Activated CD4-positive, alpha-beta T cell treated with anti-CD3 and anti-CD28 coated beads for 1 hour (primary cell): ENCODE measurements around the gene CLDN14.

Experiments
- DNase-seq: peaks from one replicate; pipeline ENCODE4 v3.0.0-alpha.2; 2020

The CLDN14 gene, protein sequence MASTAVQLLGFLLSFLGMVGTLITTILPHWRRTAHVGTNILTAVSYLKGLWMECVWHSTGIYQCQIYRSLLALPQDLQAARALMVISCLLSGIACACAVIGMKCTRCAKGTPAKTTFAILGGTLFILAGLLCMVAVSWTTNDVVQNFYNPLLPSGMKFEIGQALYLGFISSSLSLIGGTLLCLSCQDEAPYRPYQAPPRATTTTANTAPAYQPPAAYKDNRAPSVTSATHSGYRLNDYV

DNA sequence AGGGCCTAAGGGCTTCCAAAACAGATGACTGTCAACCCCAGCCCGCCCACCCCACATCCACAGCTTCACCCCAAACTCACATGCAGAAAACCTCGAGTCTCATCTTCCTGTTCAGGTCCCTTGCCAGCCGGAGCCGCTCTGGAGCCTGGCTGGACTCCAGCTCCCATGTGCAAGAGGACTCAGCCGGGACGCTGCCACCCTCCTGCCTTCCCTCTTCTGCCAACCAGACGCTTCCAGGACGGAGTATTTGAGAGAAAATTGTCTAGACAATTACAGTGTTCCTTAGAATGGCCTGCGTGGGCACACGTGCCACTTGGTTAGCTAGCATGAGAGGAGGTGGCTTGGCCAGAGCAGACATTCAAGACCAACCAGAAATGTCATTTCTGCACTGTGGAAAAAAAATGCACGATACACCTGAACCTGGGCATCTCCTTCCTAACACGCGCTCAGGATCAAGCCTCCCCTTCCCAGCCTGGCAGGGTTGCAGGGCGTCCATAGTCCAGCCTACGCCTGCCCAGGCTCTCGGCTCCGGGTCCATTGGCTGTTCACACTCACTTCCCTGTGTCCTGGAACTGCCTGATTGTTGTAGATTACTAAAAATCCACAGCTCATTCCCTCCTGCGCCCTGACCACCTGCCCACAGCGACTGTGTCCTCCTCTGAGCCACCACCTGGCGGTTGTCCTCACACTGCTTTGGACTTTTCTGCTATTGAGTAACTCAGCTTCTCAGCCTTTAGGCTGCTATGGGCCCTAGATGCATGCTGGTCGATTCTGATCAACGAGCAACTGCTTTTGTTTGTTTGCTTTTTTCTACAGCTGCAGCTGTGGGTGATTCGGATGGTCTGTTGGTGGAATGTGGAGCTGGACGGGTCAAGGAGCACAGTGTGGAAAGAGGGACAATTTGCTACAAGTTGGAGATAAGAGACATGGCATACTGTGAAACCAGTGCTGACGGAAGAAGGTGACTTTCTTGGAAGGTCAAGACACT is at the start of gene CLDN14:
Gene CLDN14 (minus strand): TSS at position 708 of the 988 bp plus-strand sequence. CDS start 18,427 bp downstream, outside the sequence.
- DNase-seq = no peak

DNA sequence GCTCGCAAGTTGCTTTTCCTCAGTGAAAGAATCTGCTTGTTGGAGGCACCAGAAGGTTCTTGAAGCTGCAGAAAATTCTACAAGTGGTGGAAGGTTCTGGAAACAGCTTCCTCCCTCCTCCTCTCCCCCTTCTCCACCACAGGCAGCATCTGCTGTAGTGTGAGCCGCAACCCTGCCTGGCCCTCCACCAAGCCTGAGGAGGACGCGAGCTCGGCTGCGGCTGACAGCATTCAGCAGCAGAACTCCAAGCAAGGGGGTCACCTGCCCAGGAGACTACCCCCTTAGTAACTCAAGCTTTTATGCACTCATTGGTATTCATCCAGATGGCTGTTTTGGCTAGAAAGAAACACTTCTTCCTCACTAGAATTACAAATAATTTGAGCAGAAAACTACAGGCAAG is 48.8 kb upstream of the CLDN14 start:
- DNase-seq = no peak

DNA sequence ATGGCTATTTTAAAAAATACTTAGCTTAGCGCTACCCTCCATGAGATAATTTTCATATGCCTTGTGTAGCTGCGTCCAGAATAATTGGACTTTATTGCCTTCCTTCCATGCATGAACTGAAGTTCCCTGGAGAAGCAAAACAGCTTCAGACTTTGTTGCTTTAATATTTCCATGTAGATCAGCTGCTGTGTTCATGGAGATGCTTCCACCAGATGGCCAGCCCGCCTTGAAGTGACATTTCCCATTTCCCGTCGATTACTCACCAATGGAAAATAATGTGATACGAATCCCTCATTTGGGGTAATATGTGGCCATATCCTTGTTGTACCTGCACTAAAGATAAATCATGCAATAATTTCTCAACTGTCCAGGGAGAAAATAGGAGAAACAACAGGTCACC is 47.4 kb upstream of the CLDN14 start:
- DNase-seq = no peak

DNA sequence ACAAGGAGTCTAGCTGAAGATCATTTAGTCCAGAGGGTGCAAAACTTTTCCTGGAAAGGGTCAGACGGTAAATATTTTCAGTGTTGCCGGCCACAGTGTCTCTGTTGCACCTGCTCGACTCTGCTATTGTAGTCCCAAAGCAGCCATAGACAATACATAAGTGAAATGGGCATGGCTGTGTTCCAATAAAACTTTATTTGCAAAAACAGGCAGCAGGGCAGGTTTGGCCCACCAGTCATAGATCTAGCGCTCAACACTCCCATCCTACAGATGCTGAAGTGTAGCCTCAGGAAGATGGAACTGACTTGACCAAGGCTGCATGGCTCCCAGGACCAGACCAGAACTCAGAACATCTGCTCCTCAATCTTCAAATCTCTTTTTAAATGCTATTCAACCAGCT is 46.2 kb upstream of the CLDN14 start:
- no peak for DNase-seq

DNA sequence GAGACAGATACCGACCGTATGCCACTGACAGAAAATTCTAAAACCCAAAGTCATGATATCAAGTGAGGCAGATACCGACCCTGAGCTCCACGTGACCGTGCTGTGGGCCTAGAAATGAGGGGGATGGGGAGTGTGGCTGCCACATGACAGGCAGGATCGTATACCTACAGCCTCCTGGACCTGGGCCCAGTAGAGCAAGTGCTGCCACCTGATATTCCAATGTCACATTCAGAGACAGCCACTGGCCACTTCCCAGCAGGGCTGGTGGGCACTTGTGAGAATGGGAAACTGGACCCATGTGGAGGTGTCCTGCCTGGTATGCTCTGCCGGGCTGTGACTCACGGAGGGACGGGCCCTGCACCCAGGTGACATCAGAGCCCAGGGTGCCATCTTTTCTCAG is 44.6 kb upstream of the CLDN14 start:
- no peak for DNase-seq

DNA sequence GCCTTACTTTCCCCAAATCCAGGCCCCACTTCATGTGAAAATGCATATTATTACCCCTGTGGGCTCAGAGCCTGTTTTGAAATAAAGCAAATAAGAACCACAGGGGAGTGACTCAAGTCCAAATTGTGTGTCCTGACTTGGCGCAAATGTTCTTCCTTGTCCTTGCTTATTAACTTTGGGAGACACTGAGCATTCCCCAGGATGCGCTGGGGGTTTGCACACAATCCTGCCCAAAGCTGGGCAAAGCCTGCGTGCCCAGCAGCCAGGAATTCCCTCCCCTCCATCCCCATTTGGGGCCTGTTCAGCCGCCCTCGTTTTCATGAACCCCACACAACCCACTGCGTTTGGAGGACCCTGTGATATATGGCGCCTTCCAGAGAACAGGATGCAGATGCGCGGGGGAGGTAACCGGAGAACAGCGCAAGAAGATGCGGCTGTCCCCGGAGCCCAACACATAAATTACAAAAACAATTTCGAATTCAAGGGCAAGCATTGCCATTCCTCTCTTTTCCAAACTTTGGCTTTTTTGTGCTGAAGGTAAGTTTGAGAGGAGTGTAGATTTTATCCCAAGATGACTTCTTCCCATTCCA is 42.4 kb upstream of the CLDN14 start:
- DNase-seq = no peak

DNA sequence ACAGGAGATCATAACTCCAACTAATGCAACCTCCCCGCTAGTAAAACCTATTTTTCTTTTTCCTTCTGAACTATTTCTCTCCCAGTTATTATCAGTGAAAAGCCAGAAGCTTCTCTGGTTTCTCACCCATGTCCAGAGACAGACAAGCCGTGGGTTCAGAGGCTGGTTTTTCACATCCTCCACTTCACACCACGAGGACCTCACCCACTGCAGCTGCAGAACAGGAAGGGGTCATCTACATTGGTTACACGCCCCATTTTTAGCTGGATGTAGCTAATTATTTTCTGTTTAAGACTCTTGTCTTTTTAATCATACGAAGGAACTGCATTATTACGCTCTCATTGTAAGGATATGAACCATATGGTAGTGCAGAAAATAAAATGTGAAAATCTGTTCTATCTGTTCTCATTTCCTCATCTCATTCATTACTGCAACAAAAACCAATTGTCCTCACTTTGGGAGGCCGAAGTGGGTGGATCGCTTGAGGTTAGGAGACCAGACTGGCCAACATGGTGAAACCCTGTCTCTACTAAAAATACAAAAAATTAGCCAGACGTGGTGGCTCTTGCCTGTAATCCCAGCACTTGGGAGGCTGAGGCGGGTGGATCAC is 39.1 kb upstream of the CLDN14 start:
- DNase-seq = no peak

DNA sequence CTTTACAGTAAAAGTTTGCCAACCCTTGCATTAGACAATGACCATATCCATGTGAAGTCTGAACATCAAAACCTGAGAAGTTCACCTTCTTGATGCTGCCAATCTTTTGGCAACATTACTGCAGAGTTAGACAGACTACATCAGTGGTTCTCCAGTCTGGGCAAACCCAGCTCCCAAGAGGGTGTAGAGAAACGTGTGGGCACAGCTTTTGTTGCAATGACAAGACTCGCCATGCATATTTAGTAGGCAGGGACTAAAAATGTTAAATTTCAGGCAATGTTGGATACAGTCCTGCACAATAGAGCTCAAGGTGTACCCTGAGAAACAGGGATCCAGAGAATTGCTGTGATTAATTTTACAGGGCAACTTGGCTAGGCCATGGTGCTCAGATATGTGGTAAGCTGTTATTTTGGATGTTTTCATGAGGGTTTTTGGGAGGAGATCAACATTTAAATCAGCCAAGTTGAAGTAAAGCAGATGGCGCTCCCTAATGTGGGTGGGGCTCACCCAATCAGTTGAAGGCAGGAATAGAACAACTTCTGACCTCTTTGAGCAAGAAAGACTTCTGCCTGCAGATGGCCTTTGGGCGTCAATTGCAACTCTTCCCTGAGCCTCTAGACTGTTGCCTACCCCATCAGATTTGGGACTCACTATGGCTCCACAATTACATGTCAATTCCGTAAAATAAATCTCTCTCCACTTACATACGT is 37.6 kb upstream of the CLDN14 start:
- DNase-seq = no peak

DNA sequence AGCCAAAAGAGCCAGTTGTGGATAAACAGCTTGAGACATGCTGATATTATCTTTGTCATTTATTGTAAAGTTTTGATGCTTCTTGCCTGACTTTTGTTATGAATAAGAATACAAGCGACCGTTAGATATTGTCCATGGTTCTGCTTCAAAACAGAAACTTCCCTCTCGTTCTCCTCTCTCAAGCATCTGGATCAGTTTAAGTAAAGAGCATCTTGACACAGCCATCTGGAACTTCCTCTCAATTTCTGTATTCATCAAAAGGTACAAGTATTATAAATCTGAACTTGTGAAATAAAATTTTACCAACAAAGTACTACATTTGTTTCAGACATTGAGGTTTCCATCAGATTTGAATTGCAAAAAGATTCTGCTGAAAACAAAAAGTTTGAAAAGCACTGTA is 36.4 kb upstream of the CLDN14 start:
- no peak for DNase-seq

DNA sequence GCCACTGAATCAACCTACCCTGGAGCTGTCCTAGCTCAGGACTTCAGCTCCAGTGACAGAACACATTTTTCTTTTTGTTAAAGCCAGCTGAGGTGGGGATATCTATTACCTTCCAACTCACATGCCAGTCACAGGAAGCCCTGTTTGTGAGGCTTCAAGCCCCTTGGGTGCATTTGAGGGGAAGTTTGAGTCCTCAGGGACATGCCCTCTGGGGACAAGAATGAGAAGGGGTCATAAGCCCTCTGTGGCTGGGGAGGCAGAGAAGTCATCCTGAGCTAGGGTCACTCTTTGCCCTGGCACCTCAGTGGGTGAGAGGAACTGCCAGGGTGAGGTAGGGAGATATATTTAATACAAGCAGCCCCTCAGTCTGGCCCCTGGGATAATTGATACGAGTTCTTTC is 33.5 kb upstream of the CLDN14 start:
- DNase-seq = no peak

DNA sequence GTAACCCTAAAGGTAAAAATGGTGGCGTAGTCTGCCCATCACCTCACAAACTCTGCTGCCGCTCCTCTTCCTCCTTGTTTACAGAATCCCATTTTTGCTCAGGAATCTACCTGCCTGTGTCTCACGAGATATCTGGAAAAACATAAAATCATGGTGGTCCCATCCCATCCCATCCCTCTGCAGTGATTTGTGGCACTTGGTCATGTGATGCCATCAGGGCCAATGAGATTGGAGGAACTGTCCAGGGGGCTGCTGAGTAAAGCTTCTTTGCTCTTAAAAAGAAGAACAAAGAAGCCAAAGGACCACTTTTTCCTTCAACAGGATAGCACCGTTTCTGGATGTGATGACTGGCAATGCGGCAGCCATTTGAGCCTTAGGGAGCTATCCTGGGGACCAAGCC is 33.0 kb upstream of the CLDN14 start:
- no peak for DNase-seq

DNA sequence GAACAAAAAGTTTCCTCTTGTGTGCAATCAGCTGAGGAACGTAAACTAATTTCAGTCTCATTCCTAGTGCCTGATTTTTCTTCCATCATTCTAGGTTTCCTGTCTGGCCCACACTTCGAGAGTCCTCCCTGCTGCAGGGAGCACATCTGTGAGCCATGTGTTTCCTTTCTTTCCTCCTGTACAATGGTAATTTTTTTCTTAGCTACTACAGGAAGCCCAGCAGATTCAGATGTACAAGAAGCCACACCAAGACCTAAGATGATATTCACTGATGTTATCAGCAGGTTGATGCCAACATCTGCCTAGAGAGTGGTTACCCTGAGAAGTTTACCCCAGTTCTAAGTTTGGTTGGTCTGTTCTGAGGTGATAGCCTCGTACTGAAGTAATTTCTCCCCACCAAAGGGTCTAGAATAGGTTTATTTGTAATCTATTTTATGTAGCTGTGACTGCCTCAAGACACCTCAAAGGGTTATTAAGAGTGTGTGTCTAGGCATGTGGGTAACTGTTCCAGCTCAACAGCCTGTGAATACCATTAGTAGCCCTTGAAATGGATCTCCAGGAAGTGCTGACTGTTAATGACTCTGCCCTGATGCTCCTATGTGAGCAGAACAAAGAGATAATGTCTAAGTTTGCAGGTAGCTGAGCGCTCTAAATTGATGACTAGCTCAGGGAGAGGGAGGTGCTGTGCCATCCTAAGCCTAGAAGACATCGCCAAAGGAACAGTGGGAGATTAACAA is 31.7 kb upstream of the CLDN14 start:
- DNase-seq = no peak

DNA sequence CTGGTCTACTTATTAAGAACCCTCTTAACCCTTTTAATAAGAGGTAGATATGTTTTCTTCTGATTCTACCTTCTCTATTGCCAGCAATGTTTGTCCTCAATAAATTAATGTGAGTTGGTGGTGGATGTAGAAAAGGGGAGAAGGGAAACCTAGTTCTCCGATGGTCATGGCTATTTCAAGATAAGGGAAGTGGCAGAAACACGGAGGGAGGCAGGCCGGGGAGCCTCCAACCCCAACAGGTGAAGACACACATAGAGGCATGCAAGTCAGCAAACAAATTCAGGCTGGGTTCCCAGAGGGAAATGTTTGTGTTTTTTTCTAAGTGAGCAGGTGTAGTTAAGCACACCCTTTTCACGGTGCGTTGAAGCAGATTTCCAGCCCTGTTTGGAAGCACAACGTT is 31.0 kb upstream of the CLDN14 start:
- no peak for DNase-seq

DNA sequence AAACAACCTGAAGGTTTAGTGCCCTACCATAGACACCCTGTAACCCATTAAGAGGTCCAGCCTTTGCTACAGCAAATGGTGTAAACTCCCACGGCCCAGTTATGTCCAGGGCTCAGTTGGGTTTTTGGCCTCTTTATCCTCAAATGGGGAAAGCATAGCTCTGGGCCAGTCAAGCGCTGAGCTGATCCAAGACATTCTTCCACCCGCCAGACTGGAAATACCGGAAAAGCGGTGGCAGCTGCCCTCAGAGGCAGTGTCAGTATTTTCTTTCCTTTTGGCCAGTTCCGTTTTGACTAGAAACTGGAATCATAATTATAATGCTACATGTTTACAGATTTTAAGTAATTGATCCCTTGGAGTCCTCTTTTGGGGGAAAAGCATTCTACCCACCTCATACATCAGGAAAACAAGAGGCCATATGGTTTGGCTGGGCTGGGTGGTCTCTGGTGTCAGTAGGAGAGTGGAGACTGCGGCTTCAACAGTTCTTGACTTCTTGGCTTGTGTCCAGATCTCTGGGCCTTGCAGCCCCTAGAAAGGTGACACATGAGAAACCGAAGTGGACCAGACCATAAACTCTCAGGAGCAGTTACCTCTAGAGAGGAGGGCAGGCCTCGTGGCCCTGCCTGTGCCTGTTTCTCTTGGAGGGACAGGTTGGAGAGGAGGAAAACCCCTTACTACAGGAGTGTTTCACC is 30.2 kb upstream of the CLDN14 start:
- DNase-seq = no peak

DNA sequence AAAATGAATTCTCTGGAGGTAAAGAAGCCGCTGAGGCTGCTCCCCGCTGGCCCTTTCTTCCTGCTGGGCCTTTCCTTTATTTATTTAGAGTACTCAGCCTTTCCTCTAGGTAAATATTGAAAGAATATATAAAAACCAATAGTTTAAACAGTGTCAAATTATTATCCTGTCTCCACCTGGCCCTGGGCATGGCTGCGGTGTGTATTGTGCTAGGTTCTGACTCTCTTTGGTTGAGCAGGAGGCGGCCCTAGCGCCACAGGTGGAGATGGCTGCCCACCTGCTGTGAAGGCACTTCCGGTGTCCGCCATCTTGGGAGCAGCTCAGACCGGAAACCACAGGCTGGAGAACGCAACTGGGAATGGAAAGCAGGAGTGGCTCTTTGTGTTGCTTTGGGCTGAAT is 29.0 kb upstream of the CLDN14 start:
- DNase-seq = no peak

DNA sequence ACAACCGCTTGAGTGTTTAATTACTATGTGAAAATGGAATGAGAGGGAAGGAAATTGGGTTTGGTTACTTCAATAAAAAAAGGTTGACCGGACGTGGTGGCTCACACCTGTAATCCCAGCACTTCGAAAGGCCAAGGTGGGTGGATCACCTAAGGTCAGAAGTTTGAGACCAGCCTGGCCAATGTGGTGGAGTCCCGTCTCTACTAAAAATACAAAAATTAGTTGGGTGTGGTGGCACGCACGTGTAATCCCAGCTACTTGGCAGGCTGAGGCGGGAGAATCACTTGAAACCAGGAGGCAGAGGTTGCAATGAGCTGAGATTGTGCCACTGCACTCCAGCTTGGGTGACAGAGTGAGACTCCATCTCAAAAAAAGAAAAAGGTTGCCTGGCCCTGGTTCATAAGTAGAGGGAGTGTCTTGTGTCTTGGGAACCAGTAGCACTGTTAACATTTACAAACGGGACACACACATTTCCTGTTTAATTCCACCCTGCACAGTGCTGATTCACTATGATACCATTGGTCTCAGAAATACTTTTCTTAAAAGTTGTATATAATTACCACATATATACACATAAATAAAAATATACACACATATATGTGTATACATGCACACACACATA is 27.6 kb upstream of the CLDN14 start:
- DNase-seq = no peak

DNA sequence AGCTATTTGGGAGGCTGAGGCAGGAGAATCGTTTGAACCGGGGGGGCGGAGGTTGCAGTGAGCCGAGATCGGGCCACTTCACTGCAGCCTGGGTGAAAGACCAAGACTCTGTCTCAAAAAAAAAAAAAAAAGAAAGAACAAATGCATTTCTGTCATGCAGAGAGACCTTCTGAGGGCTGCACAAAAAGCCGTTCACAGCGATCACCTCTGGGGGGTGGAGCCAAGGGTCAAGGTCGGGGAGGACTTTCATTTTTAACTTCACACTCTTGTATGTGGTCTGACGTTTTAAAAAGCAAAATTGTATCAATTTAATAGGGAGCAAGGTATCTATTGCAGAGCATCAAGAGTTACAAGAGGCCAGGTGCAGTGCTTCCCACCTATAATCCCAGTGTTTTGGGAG is 26.6 kb upstream of the CLDN14 start:
- no peak for DNase-seq

DNA sequence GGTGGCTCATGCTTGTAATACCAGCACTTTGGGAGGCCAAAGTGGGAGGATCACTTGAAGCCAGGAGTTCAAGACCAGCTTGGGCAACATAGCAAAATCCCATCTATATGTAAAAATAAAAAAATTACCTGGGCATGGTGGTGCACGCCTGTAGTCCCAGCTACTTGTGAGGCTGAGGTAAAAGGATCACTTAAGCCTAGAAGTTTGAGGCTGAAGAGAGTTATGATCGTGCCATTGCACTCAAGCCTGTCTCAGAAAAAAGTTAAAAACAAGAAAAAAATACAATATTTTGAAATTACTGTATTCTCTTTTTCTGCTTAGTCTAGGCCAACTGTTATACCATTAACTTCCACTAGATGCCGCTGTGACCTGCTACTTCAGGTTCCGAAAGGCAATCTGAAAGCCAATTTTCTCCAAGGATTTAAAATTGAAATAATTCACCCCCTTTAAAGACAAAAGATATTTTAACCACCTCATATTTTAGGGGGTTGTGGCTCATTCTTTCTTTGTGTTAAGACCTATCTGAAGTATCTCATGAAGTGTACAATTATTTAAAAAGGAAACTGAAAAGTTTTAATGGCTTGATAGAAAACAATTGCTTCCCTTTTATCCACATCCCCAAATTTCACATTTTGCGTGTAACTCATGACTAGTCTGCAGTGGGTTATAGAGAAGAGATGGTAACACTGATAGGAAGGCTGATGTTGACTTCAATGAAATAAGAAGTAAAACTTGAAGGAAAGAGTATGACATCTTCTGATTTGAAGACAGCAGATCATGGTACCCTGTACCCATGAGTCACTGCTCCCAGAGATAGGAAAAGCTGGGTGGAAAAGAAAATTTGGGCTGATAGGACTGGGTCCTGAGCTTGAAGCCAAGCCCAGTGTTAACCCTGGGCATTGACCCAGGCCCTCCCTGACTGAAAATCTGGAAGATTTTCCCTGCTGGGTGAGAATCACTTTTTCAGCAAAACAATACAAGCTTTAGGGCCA is 24.4 kb upstream of the CLDN14 start:
- DNase-seq = no peak

DNA sequence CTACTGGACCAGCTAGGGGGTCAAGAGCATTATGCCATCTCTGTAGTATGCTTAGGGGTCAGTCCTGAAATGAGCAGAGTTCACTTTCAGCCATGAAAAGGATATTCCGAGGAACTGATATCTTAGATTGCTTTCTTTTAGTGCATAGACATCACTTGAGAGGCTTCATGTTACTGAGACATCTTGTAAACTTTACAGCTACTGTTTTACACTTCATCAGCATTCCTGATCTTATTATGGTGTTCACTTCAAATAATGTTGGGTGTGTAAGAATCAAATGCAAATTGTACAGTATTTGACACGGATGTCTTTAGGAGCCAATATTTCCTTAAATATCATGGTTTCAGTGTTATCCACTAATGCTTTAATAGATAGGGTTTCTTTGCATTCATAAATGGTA is 22.4 kb upstream of the CLDN14 start:
- no peak for DNase-seq

DNA sequence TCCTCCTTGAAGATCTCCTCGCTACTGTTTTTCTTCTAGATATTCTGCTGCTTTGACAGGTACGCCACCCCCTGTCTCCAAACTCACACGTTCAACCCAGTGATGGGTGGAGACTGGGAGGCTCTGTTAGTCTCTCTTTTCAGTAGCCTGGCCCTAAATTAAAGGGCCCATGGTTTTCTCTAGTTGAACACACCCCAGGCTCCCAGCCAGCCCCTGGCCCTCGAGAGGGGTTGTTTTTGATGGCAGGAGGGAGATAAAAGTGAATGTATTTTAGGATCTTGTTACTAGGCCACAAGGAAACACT is 21.6 kb upstream of the CLDN14 start:
- no peak for DNase-seq
